Testis (tissue), 3 donors: ENCODE data around the gene ALPG. TPM values are rescaled to one million over a fixed set of nuclear protein-coding genes. Genes with fewer than 3 reads are reported as not detected.

ENCODE experiments used
- DNase-seq: peaks from one replicate; pipeline ENCODE4 v3.0.0-alpha.2; 2019
- H3K27ac ChIP-seq, 2 donors: fragments of 200-600 bp; sonication (generic); one replicate each; pipeline ENCODE4 v1.5.1; 2019
- H3K27me3 ChIP-seq: fragments of 200-600 bp; sonication (generic); one replicate; pipeline ENCODE4 v1.5.1; 2019
- H3K36me3 ChIP-seq: fragments of 200-600 bp; sonication (generic); one replicate; pipeline ENCODE4 v1.5.1; 2017; ENCODE audit warnings: low read depth; ENCODE audit errors: missing control alignments
- H3K4me1 ChIP-seq: fragments of 200-600 bp; sonication (generic); one replicate; pipeline ENCODE4 v1.5.1; 2019
- H3K4me3 ChIP-seq, 2 donors: fragments of 200-600 bp; sonication (generic); one replicate each; pipeline ENCODE4 v1.5.1; 2017 to 2019
- H3K9me3 ChIP-seq: fragments of 200-600 bp; sonication (generic); one replicate; pipeline ENCODE4 v1.5.1; 2017
- CTCF ChIP-seq, 3 experiments: fragments of 450-650 bp in 2 of 3; fragments of 200-600 bp in 1 of 3; sonication (generic) in 1 of 3; IDR thresholded peaks; one replicate each; pipeline ENCODE4 v1.5.1; 2016 to 2019; ENCODE audit warnings: antibody characterized with exemption in 3 of 3, mild to moderate bottlenecking in 2 of 3, moderate library complexity in 1 of 3
- POLR2A ChIP-seq: fragments of 450-650 bp; IDR thresholded peaks from one replicate; pipeline ENCODE4 v1.6.1; 2017; ENCODE audit warnings: antibody characterized with exemption, mild to moderate bottlenecking, moderate library complexity
- WGBS, 2 donors: methylation state at CpG; one replicate each; pipeline ENCODE4 v1.1.5; 2018; 5-methylcytosine and 5-hydroxymethylcytosine counted together
- intact Hi-C: fragments of 100-400 bp; cut with DNase I; formaldehyde crosslinking; loops from one replicate; pipeline ENCODE4 v1.15.1; 2023; ENCODE audit warnings: low total_unique reads
- polyA plus RNA-seq: library from polyadenylated mRNA; stranded (reverse); fragments of 350-450 nt; fragmentation: Illumina TruSeq; extraction: RNeasy Lipid Tissue Mini Kit (QIAGEN cat#74804); gene quantifications from one replicate; pipeline ENCODE4 v1.2.3, GENCODE V29; 2014; ENCODE audit warnings: low read depth, low replicate concordance; ENCODE audit not compliant: insufficient read depth
- total RNA-seq, 2 donors: library from RNA; depleted of rRNA; stranded (reverse); fragments of >200 nt; gene quantifications; one replicate each; pipeline ENCODE4 v1.2.3, GENCODE V29; 2016

The ALPG gene
- total and polyA plus RNA-seq, 3 donors from 2014 or later: 0.44 to 1.0 (median 0.93) TPM

- no peak for TF ChIP-seq POLR2A
- TF ChIP-seq CTCF (IDR thresholded peaks at IDR 0.05): no peak
- no peak overlapping the region for H3K27ac ChIP-seq
- H3K36me3 ChIP-seq: no peaks in the 10 kb centered on the region
- no peaks in the 10 kb centered on the region for H3K27me3 ChIP-seq
- no peaks in the 10 kb centered on the region for H3K4me1 ChIP-seq
- H3K4me3 ChIP-seq: no peak overlapping the region
- intact Hi-C loops: no loop called here
- WGBS, 2 donors: 74 to 85% methylated on average over 1 of the region's 1 CpG
- H3K9me3 ChIP-seq: no peaks in the 10 kb centered on the region
- no peak for DNase-seq
Measured at GRCh38 chr2:232395586-232395985, 11.1 kb upstream of the ALPG start.

DNA sequence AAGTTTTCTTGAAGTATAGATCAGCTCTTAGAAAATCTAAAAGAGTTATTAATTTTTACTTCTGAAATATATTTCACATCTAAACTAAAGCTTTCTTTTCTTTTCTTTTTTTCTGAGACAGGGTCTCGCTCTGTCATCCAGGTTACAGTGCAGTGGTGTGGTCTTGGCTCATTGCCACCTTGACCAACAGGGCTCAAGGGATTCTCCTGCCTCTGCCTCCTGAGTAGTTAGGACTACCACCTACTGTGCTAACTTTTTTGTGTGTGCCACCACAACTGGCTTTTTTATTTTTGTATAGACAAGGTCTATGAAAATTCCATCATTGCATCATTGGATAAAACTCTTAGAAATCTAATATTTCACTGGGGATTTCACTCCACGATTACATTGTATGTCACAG is 10.0 kb upstream of the ALPG start:
- H3K27ac ChIP-seq: no peak overlapping the region
- H3K36me3 ChIP-seq: no peaks in the 10 kb centered on the region
- intact Hi-C loops: no loop called here
- WGBS, 2 donors: 77 to 86% methylated on average over 2 of the region's 2 CpGs
- no peaks in the 10 kb centered on the region for H3K9me3 ChIP-seq
- TF ChIP-seq POLR2A (no peak), CTCF (IDR thresholded peaks at IDR 0.05) (no peak)
- DNase-seq: no peak
- H3K4me1 ChIP-seq: no peaks in the 10 kb centered on the region
- no peak overlapping the region for H3K4me3 ChIP-seq
- H3K27me3 ChIP-seq: no peaks in the 10 kb centered on the region

DNA sequence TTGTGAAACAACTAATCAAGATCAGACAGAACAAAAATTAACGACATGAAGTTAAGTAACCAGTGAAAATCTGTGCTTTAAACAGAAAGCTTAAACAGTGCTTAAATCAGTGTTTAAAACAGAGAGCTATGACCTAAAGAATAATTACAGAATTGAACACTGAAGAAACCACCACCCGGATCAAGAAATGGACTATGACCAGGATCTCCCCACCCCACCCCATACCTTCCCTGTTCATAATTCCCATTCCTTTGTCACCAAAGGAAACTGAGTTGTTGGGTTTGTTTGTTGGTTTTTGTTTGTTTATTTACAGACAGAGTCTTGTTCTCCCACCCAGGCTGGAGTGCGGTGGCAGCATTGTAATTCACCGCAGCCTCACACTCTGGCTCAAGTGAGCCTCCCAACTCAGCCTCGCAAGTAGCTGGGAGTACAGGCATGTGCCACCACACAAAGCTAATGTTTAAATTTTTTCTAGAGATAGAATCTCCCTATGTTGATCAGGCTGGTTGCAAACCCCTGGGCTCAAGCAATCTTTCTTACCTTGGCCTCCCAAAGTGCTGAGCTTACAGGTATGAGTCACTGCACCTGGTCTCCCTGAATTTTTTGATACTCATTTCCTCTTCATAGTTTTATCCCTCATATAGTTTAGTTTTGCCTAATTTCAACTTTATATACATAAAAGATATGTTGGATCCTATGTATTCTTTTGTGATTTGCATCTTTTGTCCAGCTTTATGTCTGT is 8.2 kb upstream of the ALPG start:
- Histone ChIP-seq H3K27ac (no peak overlapping the region), H3K4me3 (no peak overlapping the region), H3K27me3 (no peaks in the 10 kb centered on the region), H3K36me3 (no peaks in the 10 kb centered on the region), H3K9me3 (no peaks in the 10 kb centered on the region), H3K4me1 (no peaks in the 10 kb centered on the region)
- 84 to 89% methylated on average over 5 of the region's 5 CpGs for WGBS, 2 donors
- intact Hi-C loops: no loop called here
- DNase-seq: no peak
- TF ChIP-seq CTCF (IDR thresholded peaks at IDR 0.05): no peak
- no peak for TF ChIP-seq POLR2A

DNA sequence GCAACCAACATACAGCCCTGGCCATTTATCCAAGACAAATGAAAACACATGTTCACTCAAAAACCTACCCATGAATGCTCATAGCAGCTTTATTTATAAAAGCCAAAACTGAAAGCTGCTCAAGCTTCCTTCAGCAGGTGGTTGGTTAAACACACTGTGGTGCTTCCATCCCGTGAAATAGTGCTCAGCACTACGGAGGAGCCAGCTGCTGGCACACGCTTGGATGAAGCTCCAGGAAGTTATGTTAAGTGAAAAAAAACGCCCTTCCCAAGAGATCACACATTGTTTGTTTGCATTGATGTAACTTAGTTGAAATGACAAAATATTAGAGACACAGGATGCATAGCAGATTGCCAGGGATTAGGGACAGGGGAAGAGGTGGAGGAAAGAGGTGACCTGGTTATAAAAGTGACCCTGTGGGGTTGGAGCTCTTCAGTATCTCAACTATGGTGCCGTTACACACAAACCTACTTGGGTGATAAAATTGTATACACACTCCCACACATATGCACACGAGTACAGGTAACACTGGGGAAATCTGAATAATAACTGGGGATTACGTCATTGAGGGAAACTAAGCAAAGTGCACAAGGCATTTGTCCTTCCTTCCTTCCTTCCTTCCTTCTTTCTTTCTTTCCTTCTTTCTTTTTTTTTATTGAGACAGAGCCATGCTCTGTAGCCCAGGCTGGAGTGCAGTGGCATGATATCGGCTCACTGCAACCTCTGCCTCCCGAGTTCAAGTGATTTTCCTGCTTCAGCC is 6.2 kb upstream of the ALPG start:
- Histone ChIP-seq H3K4me1 (no peaks in the 10 kb centered on the region), H3K27ac (no peak overlapping the region), H3K36me3 (no peaks in the 10 kb centered on the region), H3K27me3 (no peaks in the 10 kb centered on the region), H3K4me3 (no peak overlapping the region), H3K9me3 (no peaks in the 10 kb centered on the region)
- no peak for TF ChIP-seq CTCF (IDR thresholded peaks at IDR 0.05)
- no peak for TF ChIP-seq POLR2A
- DNase-seq: no peak
- 66 to 70% methylated on average over 9 of the region's 9 CpGs for WGBS, 2 donors
- intact Hi-C loops: no loop called here
